ENCODE results near the gene SLC7A7. TPM values are rescaled to one million over a fixed set of nuclear protein-coding genes. Genes with fewer than 3 reads are reported as not detected.
"Not testable (repeated sequence)": the region's sequence is repeated elsewhere in the genome, so short reads cannot be mapped to it uniquely, and the experiment has no call there.

The SLC7A7 gene
- 7.4 TPM for total RNA-seq

DNA sequence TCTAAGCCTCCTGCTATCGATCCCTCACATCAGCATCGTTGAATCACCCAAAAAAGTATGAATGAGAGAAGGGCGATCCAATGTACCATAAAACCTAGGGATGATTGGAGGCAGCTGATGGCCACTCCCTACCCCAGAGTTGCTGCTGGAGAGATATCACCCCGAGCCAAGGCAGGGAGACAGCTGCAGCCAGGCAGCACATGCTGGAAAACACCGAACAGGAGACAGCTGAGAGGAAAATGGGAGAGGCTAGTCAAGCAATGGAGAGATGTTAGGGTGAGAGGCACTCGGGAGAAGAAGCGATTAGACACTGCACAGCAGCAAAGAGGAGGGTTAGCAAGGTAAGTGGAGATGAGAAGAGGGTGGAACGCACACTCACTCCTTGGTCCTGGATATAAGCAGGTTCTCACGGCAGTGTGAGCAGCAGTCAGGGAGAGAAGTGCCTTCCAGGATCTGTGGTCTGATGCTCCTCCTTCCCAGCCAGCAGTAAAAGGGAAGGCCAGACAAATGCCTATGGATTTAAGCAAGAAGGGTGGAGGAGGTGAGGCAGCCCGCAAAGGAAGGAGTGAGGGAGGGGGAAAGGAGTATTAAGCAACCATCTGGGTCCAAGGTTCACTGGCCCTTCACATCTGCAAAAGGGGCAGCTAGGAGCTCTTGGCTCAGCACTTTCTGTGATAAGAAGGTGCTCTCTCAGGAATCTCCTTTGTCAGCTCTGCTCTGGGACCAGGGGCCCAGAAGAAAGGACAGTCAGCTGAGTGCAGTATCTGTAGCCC lies at the start of gene SLC7A7:
SLC7A7 (minus strand) TSS at position 495 of the 773 bp plus-strand sequence. CDS start 2,037 bp downstream, outside the sequence.
- intact Hi-C loops (cut with DNase I), result no loop called here
- Histone ChIP-seq H3K27ac (peak within 1 kb of the TSS; percentile 50), H3K27me3 (no peaks in the 10 kb centered on the region), H3K4me1 (peaks cover 9% of the 10 kb centered on the region), H3K36me3 (no peaks in the 10 kb centered on the region), H3K4me3 (no peak within 1 kb of the TSS), H3K9me3 (no peaks in the 10 kb centered on the region)
- no peak for TF ChIP-seq POLR2A (IDR thresholded peaks at IDR 0.05)
- no peak for TF ChIP-seq CTCF (IDR thresholded peaks at IDR 0.05)
- no peak for DNase-seq (ENCODE audit: extremely low spot score in 2 of 2)

GRCh38 chr14:22864979-22865378 lies 49.7 kb upstream of the SLC7A7 start:
- no peak for DNase-seq (ENCODE audit: extremely low spot score in 2 of 2)
- intact Hi-C loops (cut with DNase I), result no loop called here
- peaks cover 7% of the 10 kb centered on the region for H3K4me1 ChIP-seq
- H3K27me3 ChIP-seq, result no peaks in the 10 kb centered on the region
- H3K9me3 ChIP-seq, result no peaks in the 10 kb centered on the region
- no peak overlapping the region for H3K4me3 ChIP-seq
- TF ChIP-seq POLR2AphosphoS5 (IDR thresholded peaks at IDR 0.05; ENCODE audit: insufficient read depth in 1 of 2, low read depth in 1 of 2) (no peak), CTCF (IDR thresholded peaks at IDR 0.05) (no peak), POLR2A (IDR thresholded peaks at IDR 0.05) (no peak)
- H3K36me3 ChIP-seq, result no peaks in the 10 kb centered on the region
- no peak overlapping the region for H3K27ac ChIP-seq

DNA sequence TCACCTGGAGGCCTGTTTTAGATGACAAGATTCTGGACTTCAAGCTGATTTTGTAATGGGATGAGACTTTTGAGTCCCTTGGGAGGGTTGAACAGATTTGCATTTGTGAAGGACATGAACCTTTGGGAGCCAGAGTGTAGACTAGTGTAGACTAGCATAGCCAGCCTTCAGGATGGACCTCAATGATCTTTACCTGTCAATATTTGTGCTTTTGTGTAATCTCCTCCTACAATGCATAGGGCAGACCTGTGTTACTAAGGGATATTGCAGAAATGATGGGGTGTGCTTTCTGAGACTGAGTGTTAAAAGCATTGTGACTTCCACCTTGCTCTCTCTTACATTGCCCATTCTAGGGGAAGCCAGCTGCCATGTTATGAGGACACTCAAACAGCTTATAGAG lies 46.4 kb upstream of the SLC7A7 start:
- H3K4me1 ChIP-seq, result no peaks in the 10 kb centered on the region
- no peak overlapping the region for H3K4me3 ChIP-seq
- intact Hi-C loops (cut with DNase I), result no loop called here
- no peak overlapping the region for H3K27ac ChIP-seq
- H3K9me3 ChIP-seq, result no peaks in the 10 kb centered on the region
- TF ChIP-seq CTCF (IDR thresholded peaks at IDR 0.05) (no peak), POLR2AphosphoS5 (IDR thresholded peaks at IDR 0.05; ENCODE audit: insufficient read depth in 1 of 2, low read depth in 1 of 2) (no peak), POLR2A (IDR thresholded peaks at IDR 0.05) (no peak)
- no peaks in the 10 kb centered on the region for H3K27me3 ChIP-seq
- no peak for DNase-seq (ENCODE audit: extremely low spot score in 2 of 2)
- H3K36me3 ChIP-seq, result no peaks in the 10 kb centered on the region

DNA sequence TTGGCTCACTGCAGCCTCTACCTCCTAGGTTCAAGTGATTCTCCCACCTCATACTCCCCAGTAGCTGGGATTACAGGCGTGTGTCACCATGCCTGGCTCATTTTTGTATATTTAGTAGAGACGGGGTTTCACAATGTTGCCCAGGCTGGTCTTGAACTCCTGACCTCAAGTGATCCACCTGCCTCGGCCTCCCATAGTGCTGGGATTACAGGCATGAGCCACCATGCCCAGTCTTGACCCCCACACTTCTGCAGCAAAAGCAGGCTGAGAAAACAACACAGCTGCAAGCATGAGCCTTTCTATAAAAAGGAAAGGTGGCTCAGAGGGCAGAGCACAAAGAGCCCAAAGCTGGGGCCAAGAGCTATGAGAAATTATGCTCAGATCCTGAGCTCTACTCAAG lies 45.1 kb upstream of the SLC7A7 start:
- H3K36me3 ChIP-seq; H3K27me3 ChIP-seq; H3K4me1 ChIP-seq; intact Hi-C loops (cut with DNase I); H3K9me3 ChIP-seq; DNase-seq (ENCODE audit: extremely low spot score in 2 of 2); H3K4me3 ChIP-seq; H3K27ac ChIP-seq: not testable (repeated sequence)

DNA sequence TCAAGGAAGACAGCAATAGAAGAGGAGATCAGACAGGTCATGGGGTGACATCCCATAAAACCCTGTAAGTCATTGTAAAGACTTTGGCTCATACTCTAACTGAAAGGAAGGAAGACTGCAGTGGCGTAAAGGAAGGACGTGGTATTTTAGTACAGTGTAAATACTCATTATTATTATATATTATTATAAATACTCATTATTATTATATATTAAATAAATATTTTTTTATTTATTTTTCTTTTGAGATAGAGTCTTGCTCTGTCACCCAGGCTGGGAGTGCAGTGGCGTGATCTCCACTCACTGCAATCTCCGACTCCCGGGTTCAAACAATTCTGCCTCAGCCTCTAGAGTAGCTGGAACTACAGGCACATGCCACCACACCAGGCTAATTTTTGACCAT lies 41.2 kb upstream of the SLC7A7 start:
- no peaks in the 10 kb centered on the region for H3K27me3 ChIP-seq
- intact Hi-C loops (cut with DNase I), result loop anchor here (10.0 kb wide), 1 partner anchor 302 kb away; no protein-coding TSS in a partner anchor
- peaks cover 20% of the 10 kb centered on the region for H3K4me1 ChIP-seq
- H3K27ac ChIP-seq, result no peak overlapping the region
- no peak for DNase-seq (ENCODE audit: extremely low spot score in 2 of 2)
- no peaks in the 10 kb centered on the region for H3K9me3 ChIP-seq
- no peak overlapping the region for H3K4me3 ChIP-seq
- TF ChIP-seq CTCF (IDR thresholded peaks at IDR 0.05) (no peak), POLR2AphosphoS5 (IDR thresholded peaks at IDR 0.05; ENCODE audit: insufficient read depth in 1 of 2, low read depth in 1 of 2) (no peak), POLR2A (IDR thresholded peaks at IDR 0.05) (no peak)
- H3K36me3 ChIP-seq, result no peaks in the 10 kb centered on the region
